Right cardiac atrium (tissue), 5 donors: ENCODE measurements around the gene SEMA6C. TPM values are rescaled to one million over a fixed set of nuclear protein-coding genes. Genes with fewer than 3 reads are reported as not detected.
"Not testable (repeated sequence)": the region's sequence is repeated elsewhere in the genome, so short reads cannot be mapped to it uniquely, and the experiment has no call there.

Source experiments
- ATAC-seq, 2 donors: fragments of 200-7000 bp; cut with Tn5 transposase; one replicate each; pipeline versions ENCODE4 v1.8.0 to v1.9.1; 2020; ENCODE audit warnings: moderate library complexity in 2 of 2, mild to moderate bottlenecking in 1 of 2
- DNase-seq, 3 donors: peaks; one replicate each; pipeline ENCODE4 v3.0.0-alpha.2; 2020
- H3K27ac ChIP-seq: one replicate; pipeline ENCODE4 v1.5.1; 2013; ENCODE audit warnings: mild to moderate bottlenecking, low read length, control low read depth, moderate library complexity
- H3K27me3 ChIP-seq: one replicate; pipeline ENCODE4 v1.6.1; 2013; ENCODE audit not compliant: control insufficient read depth, insufficient read depth
- H3K4me1 ChIP-seq: one replicate; pipeline ENCODE4 v1.6.1; 2013; ENCODE audit warnings: low read length; ENCODE audit not compliant: control insufficient read depth, insufficient read depth
- H3K4me3 ChIP-seq: one replicate; pipeline ENCODE4 v1.5.1; 2013; ENCODE audit warnings: low read length, control low read depth
- H3K9me3 ChIP-seq: one replicate; pipeline ENCODE4 v1.6.1; 2013; ENCODE audit warnings: low read length; ENCODE audit not compliant: control insufficient read depth
- WGBS: extraction: QIAGEN DNeasy Blood & Tissue Kit; methylation state at CpG from one replicate; pipeline ENCODE4 v1.1.7; 2013; 5-methylcytosine and 5-hydroxymethylcytosine counted together
- intact Hi-C, 4 donors: fragments of 100-400 bp; cut with DNase I; formaldehyde crosslinking; loops; one replicate each; pipeline versions ENCODE4 v1.11.0 to v1.14.0; 2022 to 2023
- polyA plus RNA-seq: library from polyadenylated mRNA; stranded (reverse); fragments of 200-250 nt; gene quantifications from one replicate; pipeline ENCODE4 v1.2.3, GENCODE V29; 2013
- total RNA-seq, 4 donors: library from RNA; stranded (reverse); fragmentation: NEBNext Ultra II Directional; extraction: Animal tissue kit (Norgen Biotek cat#: 25700); gene quantifications; one replicate each; pipeline ENCODE4 v1.2.1, GENCODE V29; 2021
- donor health status: healthy with polysubstance abuse.
- donor health status: DM: no; HTN: yes; CAD: no.
- donor health status: DM: no; HTN: no; CAD: no.
- donor health status: DM: no; HTN: yes; CAD: no; lungs with severe emphysema.
- donor health status: DM: yes; HTN: yes; CAD: no.

The SEMA6C gene
- total and polyA plus RNA-seq, 5 donors: 23.7 to 70.5 (median 58.3) TPM

GRCh38 chr1:151128800-151129199 is 17.6 kb downstream of the SEMA6C start:
- Histone ChIP-seq H3K27ac (no peak overlapping the region), H3K4me1 (no peaks in the 10 kb centered on the region), H3K27me3 (no peaks in the 10 kb centered on the region), H3K9me3 (no peaks in the 10 kb centered on the region), H3K4me3 (no peak overlapping the region)
- ATAC-seq (no peak), DNase-seq (no peak)
- WGBS: 48% methylated on average over 6 of the region's 6 CpGs
- intact Hi-C loops: no loop called here

GRCh38 chr1:151124763-151125403 is 21.5 kb downstream of the SEMA6C start:
- intact Hi-C loops: no loop called here
- ATAC-seq (no peak), DNase-seq (no peak)
- Histone ChIP-seq H3K27ac (no peak overlapping the region), H3K4me1 (no peaks in the 10 kb centered on the region), H3K4me3 (no peak overlapping the region), H3K9me3 (no peaks in the 10 kb centered on the region), H3K27me3 (no peaks in the 10 kb centered on the region)
- WGBS: 73% methylated on average over 5 of the region's 5 CpGs

DNA sequence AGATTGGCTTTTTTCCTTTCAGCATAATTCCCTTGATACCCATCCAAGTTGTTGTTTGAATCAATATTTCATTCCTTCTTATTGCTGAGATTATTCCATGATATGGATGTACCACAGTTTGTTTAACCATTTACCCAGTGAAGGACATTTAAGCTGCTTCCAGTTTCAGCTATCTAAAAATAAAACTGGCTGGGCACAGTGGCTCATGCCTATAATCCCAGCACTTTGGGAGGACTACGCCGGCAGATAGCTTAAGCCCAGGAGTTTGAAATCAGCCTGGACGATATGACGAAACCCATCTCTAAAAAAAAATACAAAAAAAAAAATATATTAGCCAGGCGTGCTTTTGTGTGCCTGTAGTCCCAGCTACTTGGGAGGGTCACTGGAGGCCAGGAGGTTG is 32.6 kb downstream of the SEMA6C start:
- Histone ChIP-seq H3K4me1 (no peaks in the 10 kb centered on the region), H3K9me3 (no peaks in the 10 kb centered on the region), H3K4me3 (no peak overlapping the region), H3K27ac (no peak overlapping the region), H3K27me3 (no peaks in the 10 kb centered on the region)
- no peak for DNase-seq
- WGBS: 92% methylated on average over 5 of the region's 5 CpGs
- ATAC-seq: no peak
- intact Hi-C loops: no loop called here

DNA sequence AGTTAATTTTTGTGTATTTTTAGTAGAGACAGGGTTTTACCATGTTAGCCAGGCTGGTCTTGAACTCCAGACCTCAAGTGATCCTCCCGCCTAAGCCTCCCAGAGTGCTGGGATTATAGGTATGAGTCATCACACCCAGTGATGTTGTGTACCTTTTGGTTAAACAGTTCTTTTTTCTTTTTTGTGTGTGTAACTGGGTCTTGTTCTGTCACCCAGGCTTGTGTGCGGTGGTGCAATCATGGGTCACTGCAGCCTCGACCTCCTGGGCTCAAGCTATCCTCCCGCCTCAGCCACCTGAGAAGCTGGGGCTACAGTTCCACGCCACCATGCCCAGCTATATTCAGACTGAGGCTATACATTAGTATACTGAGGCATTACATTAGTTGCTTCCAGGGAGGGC is 38.1 kb downstream of the SEMA6C start:
- intact Hi-C loops: loop anchor here in 1 of 4 donors (10.0 kb wide), 1 partner anchor 46 kb away; the partner anchor contains the start of gene TNFAIP8L2
- no peak overlapping the region for H3K4me3 ChIP-seq
- DNase-seq (no peak), ATAC-seq (no peak)
- no peaks in the 10 kb centered on the region for H3K4me1 ChIP-seq
- WGBS: 94% methylated on average over 5 of the region's 5 CpGs
- H3K27me3 ChIP-seq: no peaks in the 10 kb centered on the region
- H3K27ac ChIP-seq: no peak overlapping the region
- no peaks in the 10 kb centered on the region for H3K9me3 ChIP-seq

DNA sequence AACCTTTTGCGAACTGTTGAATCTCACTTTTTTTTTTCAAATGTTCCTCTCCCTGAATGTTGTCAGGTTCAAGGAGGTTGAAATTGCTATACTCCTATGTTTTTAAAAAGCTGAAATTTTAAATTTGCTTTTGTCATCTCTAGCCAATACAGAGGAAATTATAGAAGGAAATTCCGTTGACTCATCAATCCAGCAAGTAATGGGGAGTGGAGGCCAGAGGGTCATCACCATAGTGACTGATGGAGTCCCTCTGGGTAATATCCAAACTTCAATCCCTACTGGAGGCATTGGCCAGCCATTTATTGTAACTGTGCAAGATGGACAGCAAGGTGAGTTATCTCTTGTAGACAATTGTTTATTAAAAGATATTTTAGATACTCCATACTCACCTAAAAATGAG is 39.5 kb downstream of the SEMA6C start:
- Histone ChIP-seq H3K9me3 (no peaks in the 10 kb centered on the region), H3K4me3 (no peak overlapping the region), H3K4me1 (no peaks in the 10 kb centered on the region), H3K27ac (no peak overlapping the region), H3K27me3 (no peaks in the 10 kb centered on the region)
- intact Hi-C loops: loop anchor here in 1 of 4 donors (10.0 kb wide), 1 partner anchor 48 kb away; the partner anchor contains the start of gene TNFAIP8L2
- no peak for DNase-seq
- WGBS: 60% methylated on average over 2 of the region's 2 CpGs
- no peak for ATAC-seq

DNA sequence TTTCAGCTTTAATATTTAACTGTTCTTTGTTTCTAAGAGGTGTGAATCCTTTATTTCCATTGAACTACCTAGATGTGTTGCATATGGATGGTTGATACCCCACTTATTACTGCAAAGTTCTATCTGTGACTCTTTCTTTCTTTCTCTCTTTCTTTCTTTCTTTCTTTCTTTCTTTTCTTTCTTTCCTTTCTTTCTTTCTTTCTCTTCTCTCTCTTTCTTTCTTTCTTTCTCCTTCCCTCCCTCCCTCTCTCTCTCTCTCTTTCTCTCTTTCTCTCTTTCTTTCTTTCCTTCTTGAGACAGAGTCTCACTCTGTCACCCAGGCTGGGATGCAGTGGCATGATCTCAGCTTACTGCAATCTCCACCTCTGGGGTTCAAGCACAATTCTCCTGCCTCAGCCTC is 41.8 kb downstream of the SEMA6C start:
- H3K27me3 ChIP-seq: no peaks in the 10 kb centered on the region
- H3K4me1 ChIP-seq: no peaks in the 10 kb centered on the region
- ATAC-seq: no peak
- no peak for DNase-seq
- no peak overlapping the region for H3K4me3 ChIP-seq
- no peaks in the 10 kb centered on the region for H3K9me3 ChIP-seq
- H3K27ac ChIP-seq: no peak overlapping the region
- intact Hi-C loops: loop anchor here in 1 of 4 donors (10.0 kb wide), 1 partner anchor 50 kb away; the partner anchor contains the start of gene TNFAIP8L2

- intact Hi-C loops: loop anchor here in 3 of 4 donors (2.0 to 5.0 kb wide), 2 partner anchors 59 kb away; partner anchors contain the start of gene TNFAIP8L2 (in 3 of the 3)
- ATAC-seq (no peak), DNase-seq (no peak)
- no peaks in the 10 kb centered on the region for H3K9me3 ChIP-seq
- 96% methylated on average over 1 of the region's 1 CpG for WGBS
- H3K27me3 ChIP-seq: no peaks in the 10 kb centered on the region
- no peak overlapping the region for H3K27ac ChIP-seq
- no peaks in the 10 kb centered on the region for H3K4me1 ChIP-seq
- no peak overlapping the region for H3K4me3 ChIP-seq
Measured at GRCh38 chr1:151098126-151098525, 48.3 kb downstream of the SEMA6C start.

DNA sequence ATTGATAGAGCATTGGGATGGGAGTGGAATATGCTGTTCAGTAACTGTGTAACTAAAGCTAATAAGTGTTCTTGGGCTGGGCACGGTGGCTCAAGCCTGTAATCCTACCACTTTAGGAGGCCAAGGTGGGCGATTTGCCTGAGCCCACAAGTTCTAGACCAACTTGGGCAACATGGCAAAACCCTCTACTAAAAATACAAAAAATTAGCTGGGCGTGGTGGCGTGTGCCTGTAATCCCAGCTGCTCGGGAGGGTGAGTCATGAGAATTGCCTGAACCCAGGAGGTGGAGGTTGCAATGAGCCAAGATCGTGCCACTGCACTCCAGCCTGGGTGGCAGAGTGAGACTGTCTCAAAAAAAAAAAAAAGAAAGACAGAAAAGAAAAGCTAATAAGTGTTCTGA is 49.0 kb downstream of the SEMA6C start:
- not testable (repeated sequence) for H3K4me3 ChIP-seq, DNase-seq, H3K27ac ChIP-seq, H3K27me3 ChIP-seq, H3K9me3 ChIP-seq, ATAC-seq, H3K4me1 ChIP-seq
- WGBS: 92% methylated on average over 6 of the region's 6 CpGs
- intact Hi-C loops: loop anchor here in 1 of 4 donors (5.0 kb wide), 1 partner anchor 60 kb away; the partner anchor contains the start of gene TNFAIP8L2

DNA sequence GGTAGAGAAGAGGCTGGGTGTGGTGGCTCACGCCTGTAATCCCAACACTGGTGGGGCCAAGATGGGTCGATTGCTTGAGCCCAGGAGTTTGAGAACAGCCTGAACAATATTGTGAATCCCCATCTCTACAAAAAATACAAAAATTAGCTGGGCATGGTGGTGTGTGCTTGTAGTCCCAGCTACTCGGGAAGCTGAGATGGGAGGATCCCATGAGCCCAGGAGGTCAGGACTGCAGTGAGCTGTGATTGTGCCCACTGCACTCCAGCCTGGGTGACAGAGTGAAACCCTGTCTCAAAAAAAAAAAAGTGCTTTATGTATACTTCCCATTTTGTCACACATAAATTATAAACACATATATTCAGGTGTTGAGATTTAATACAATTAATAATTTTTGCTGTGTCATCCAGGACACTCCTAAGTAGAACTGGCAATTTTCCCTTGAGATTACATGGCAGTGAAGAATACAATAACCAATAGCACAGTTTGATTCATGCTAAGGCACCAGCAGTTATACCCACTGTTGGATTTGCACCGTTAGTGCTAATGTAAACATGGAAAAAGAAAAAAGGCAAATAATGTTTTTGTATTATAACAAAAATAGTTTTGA is 60.4 kb downstream of the SEMA6C start:
- intact Hi-C loops: no loop called here
- 79% methylated on average over 4 of the region's 4 CpGs for WGBS

More for the DNA sequence above, 60.4 kb downstream of the SEMA6C start:
- DNase-seq (no peak), ATAC-seq (no peak)
- Histone ChIP-seq H3K27ac (no peak overlapping the region), H3K9me3 (no peaks in the 10 kb centered on the region), H3K4me1 (no peaks in the 10 kb centered on the region), H3K27me3 (no peaks in the 10 kb centered on the region), H3K4me3 (no peak overlapping the region)
